ENCODE results near the gene SPP1. TPM values are rescaled to one million over a fixed set of nuclear protein-coding genes. Genes with fewer than 3 reads are reported as not detected.

Gene SPP1
- total RNA-seq, 4 donors from 2014 or later: 1.0 to 16.7 (median 8.9) TPM

- H3K4me1 ChIP-seq: peaks cover 5 to 6% of the 10 kb centered on the region in 2 donors
- WGBS, 2 donors: 32 to 36% methylated on average over 14 of the region's 14 CpGs
- H3K36me3 ChIP-seq: no peaks in the 10 kb centered on the region
- TF ChIP-seq POLR2A (IDR thresholded peaks at IDR 0.05): no peak
- peak; percentile 54 to 75 (median 64) for TF ChIP-seq CTCF (IDR thresholded peaks at IDR 0.05)
- no peaks in the 10 kb centered on the region for H3K9me3 ChIP-seq
- no peak overlapping the region for H3K27ac ChIP-seq
- H3K27me3 ChIP-seq: no peaks in the 10 kb centered on the region
- peak; percentile 45 to 64 for DNase-seq
- intact Hi-C loops (cut with DNase I): loop anchor here (5.0 kb wide), 1 partner anchor 121 kb away; no protein-coding TSS in a partner anchor
- no peak overlapping the region for H3K4me3 ChIP-seq (replicated peaks in 1 of 3)
Observed at GRCh38 chr4:87973283-87974169, 2.0 kb upstream of the SPP1 start.

GRCh38 chr4:87974856-87975462 lies 555 bp upstream of the SPP1 start:
- Histone ChIP-seq H3K4me1 (peaks cover 5 to 6% of the 10 kb centered on the region in 2 donors), H3K9me3 (no peaks in the 10 kb centered on the region), H3K4me3 (replicated peaks in 1 of 3) (no peak overlapping the region), H3K36me3 (no peaks in the 10 kb centered on the region), H3K27ac (peak overlapping the region in 2 of 3 donors; percentile 31 to 68), H3K27me3 (no peaks in the 10 kb centered on the region)
- TF ChIP-seq CTCF (IDR thresholded peaks at IDR 0.05): no peak
- no peak for TF ChIP-seq POLR2A (IDR thresholded peaks at IDR 0.05)
- intact Hi-C loops (cut with DNase I): loop anchor here (5.0 kb wide), 1 partner anchor 123 kb away; no protein-coding TSS in a partner anchor
- peak; percentile 89 to 94 for DNase-seq
- 35 to 43% methylated on average over 6 of the region's 6 CpGs for WGBS, 2 donors

- no peaks in the 10 kb centered on the region for H3K36me3 ChIP-seq
- DNase-seq: no peak
- no peak overlapping the region for H3K27ac ChIP-seq
- no peak overlapping the region for H3K4me3 ChIP-seq (replicated peaks in 1 of 3)
- 91 to 92% methylated on average over 5 of the region's 5 CpGs for WGBS, 2 donors
- no peaks in the 10 kb centered on the region for H3K9me3 ChIP-seq
- no peaks in the 10 kb centered on the region for H3K27me3 ChIP-seq
- intact Hi-C loops (cut with DNase I): no loop called here
- peaks cover 5 to 6% of the 10 kb centered on the region in 2 donors for H3K4me1 ChIP-seq
- no peak for TF ChIP-seq POLR2A (IDR thresholded peaks at IDR 0.05)
- no peak for TF ChIP-seq CTCF (IDR thresholded peaks at IDR 0.05)
Observed at GRCh38 chr4:87977521-87978278, 2.2 kb downstream of the SPP1 start.

- H3K27me3 ChIP-seq: no peaks in the 10 kb centered on the region
- no peak overlapping the region for H3K4me3 ChIP-seq (replicated peaks in 1 of 3)
- TF ChIP-seq CTCF (IDR thresholded peaks at IDR 0.05): no peak
- no peak for TF ChIP-seq POLR2A (IDR thresholded peaks at IDR 0.05)
- H3K4me1 ChIP-seq: peaks cover 5 to 6% of the 10 kb centered on the region in 2 donors
- no peak overlapping the region for H3K27ac ChIP-seq
- intact Hi-C loops (cut with DNase I): no loop called here
- 96 to 100% methylated on average over 1 of the region's 1 CpG for WGBS, 2 donors
- H3K36me3 ChIP-seq: no peaks in the 10 kb centered on the region
- DNase-seq: no peak
- H3K9me3 ChIP-seq: no peaks in the 10 kb centered on the region
Observed at GRCh38 chr4:87978681-87979080, 3.2 kb downstream of the SPP1 start.

Data from thyroid gland (tissue), 4 donors.